ENCODE results near the gene ZNF225.
"Not testable (repeated sequence)": the region's sequence is repeated elsewhere in the genome, so short reads cannot be mapped to it uniquely, and the experiment has no call there.

ZNF225 gene

GRCh38 chr19:44113138-44113783, at the start of gene ZNF225:
Gene ZNF225 (plus strand): TSS chr19:44113399. CDS start chr19:44115828, 2,429 bp downstream.
- in situ Hi-C loops (cut with MboI; ENCODE audit: low sequenced_read_pairs): no loop called here

- in situ Hi-C loops (cut with MboI; ENCODE audit: low sequenced_read_pairs): no loop called here
These were observed 46.9 kb upstream of the ZNF225 start for GRCh38 chr19:44066305-44066704.

GRCh38 chr19:44069415-44069814, 43.8 kb upstream of the ZNF225 start:
- in situ Hi-C loops (cut with MboI; ENCODE audit: low sequenced_read_pairs): no loop called here

- in situ Hi-C loops (cut with MboI; ENCODE audit: low sequenced_read_pairs): no loop called here
These were observed 41.2 kb upstream of the ZNF225 start, which contains the start of gene ZNF284 for GRCh38 chr19:44071824-44072542. Gene ZNF284 (plus strand): TSS chr19:44072159. CDS start chr19:44076390, 4,231 bp downstream.

- in situ Hi-C loops (cut with MboI; ENCODE audit: low sequenced_read_pairs): no loop called here
These were observed 40.4 kb upstream of the ZNF225 start for GRCh38 chr19:44072543-44073401.

GRCh38 chr19:44076325-44076724, 36.9 kb upstream of the ZNF225 start:
- in situ Hi-C loops (cut with MboI; ENCODE audit: low sequenced_read_pairs): no loop called here

- in situ Hi-C loops (cut with MboI; ENCODE audit: low sequenced_read_pairs): no loop called here
These were observed 21.1 kb upstream of the ZNF225 start for GRCh38 chr19:44092108-44092507.

GRCh38 chr19:44093931-44094765, 19.1 kb upstream of the ZNF225 start, which contains the start of gene ZNF224:
Gene ZNF224 (plus strand): TSS chr19:44094361. CDS start chr19:44097874, 3,513 bp downstream.
- in situ Hi-C loops (cut with MboI; ENCODE audit: low sequenced_read_pairs): no loop called here

- in situ Hi-C loops (cut with MboI; ENCODE audit: low sequenced_read_pairs): no loop called here
These were observed 5.4 kb upstream of the ZNF225 start for GRCh38 chr19:44107751-44108150.

- in situ Hi-C loops (cut with MboI; ENCODE audit: low sequenced_read_pairs): no loop called here
These were observed 3.7 kb upstream of the ZNF225 start for GRCh38 chr19:44109458-44109857.

- in situ Hi-C loops (cut with MboI; ENCODE audit: low sequenced_read_pairs): no loop called here
These were observed 1.2 kb upstream of the ZNF225 start for GRCh38 chr19:44111910-44112463.

GRCh38 chr19:44112802-44113137, 429 bp upstream of the ZNF225 start:
- in situ Hi-C loops (cut with MboI; ENCODE audit: low sequenced_read_pairs): no loop called here

- in situ Hi-C loops (cut with MboI; ENCODE audit: low sequenced_read_pairs): no loop called here
These were observed 688 bp downstream of the ZNF225 start for GRCh38 chr19:44113784-44114390.

- in situ Hi-C loops (cut with MboI; ENCODE audit: low sequenced_read_pairs): not testable (repeated sequence)
These were observed 8.0 kb downstream of the ZNF225 start for GRCh38 chr19:44121162-44121561.

- in situ Hi-C loops (cut with MboI; ENCODE audit: low sequenced_read_pairs): no loop called here
These were observed 18.8 kb downstream of the ZNF225 start for GRCh38 chr19:44131955-44132354.

- in situ Hi-C loops (cut with MboI; ENCODE audit: low sequenced_read_pairs): no loop called here
These were observed 28.2 kb downstream of the ZNF225 start, which contains the start of gene ZNF234 for GRCh38 chr19:44141191-44142058. Gene ZNF234 (plus strand): TSS chr19:44141554. CDS start chr19:44144633, 3,079 bp downstream.

- in situ Hi-C loops (cut with MboI; ENCODE audit: low sequenced_read_pairs): no loop called here
These were observed 28.8 kb downstream of the ZNF225 start for GRCh38 chr19:44142059-44142433.

GRCh38 chr19:44149776-44150175, 36.6 kb downstream of the ZNF225 start:
- in situ Hi-C loops (cut with MboI; ENCODE audit: low sequenced_read_pairs): no loop called here

GRCh38 chr19:44151491-44151890, 38.3 kb downstream of the ZNF225 start:
- in situ Hi-C loops (cut with MboI; ENCODE audit: low sequenced_read_pairs): no loop called here
